ENCODE results near the gene LAMA2. TPM values are rescaled to one million over a fixed set of nuclear protein-coding genes. Genes with fewer than 3 reads are reported as not detected.

The LAMA2 gene
- total and polyA plus RNA-seq, 2 experiments from 2014 or later: 11.1 to 57.5 TPM

GRCh38 chr6:129033180-129033579 lies 150.2 kb downstream of the LAMA2 start:
- H3K36me3 ChIP-seq (replicated peaks; ENCODE audit: insufficient read depth, low read depth): no peaks in the 10 kb centered on the region
- no peak for DNase-seq (ENCODE audit: low spot score)
- TF ChIP-seq EZH2 (IDR thresholded peaks at IDR 0.05; ENCODE audit: borderline replicate concordance) (no peak), CTCF (IDR thresholded peaks at IDR 0.05; ENCODE audit: poor library complexity) (no peak), EZH2phosphoT487 (IDR thresholded peaks at IDR 0.05; ENCODE audit: low read depth, severe bottlenecking, unreplicated experiment) (no peak)
- no peak overlapping the region for H2AFZ ChIP-seq
- H3K4me1 ChIP-seq (ENCODE audit: insufficient read depth): no peaks in the 10 kb centered on the region
- no peaks in the 10 kb centered on the region for H3K9me3 ChIP-seq (ENCODE audit: low read depth)
- H3K27me3 ChIP-seq: no peaks in the 10 kb centered on the region
- H3K4me2 ChIP-seq: no peak overlapping the region
- no peaks in the 10 kb centered on the region for H3K9me2 ChIP-seq (replicated peaks; ENCODE audit: insufficient read depth)
- no peaks in the 10 kb centered on the region for H3K79me2 ChIP-seq
- no peaks in the 10 kb centered on the region for H4K20me1 ChIP-seq (ENCODE audit: insufficient read depth, poor library complexity, severe bottlenecking)
- no peak overlapping the region for H3K27ac ChIP-seq
- H3K4me3 ChIP-seq: no peak overlapping the region
- 68% methylated on average over 1 of the region's 1 CpG for WGBS (ENCODE audit: low lambda C conversion rate, missing lambda C conversion rate)

- DNase-seq (ENCODE audit: low spot score): no peak
- Histone ChIP-seq H3K27me3 (no peaks in the 10 kb centered on the region), H3K4me1 (ENCODE audit: insufficient read depth) (no peaks in the 10 kb centered on the region), H2AFZ (no peak overlapping the region), H4K20me1 (ENCODE audit: insufficient read depth, poor library complexity, severe bottlenecking) (no peaks in the 10 kb centered on the region), H3K4me3 (no peak overlapping the region), H3K9me3 (ENCODE audit: low read depth) (no peaks in the 10 kb centered on the region), H3K4me2 (no peak overlapping the region), H3K27ac (no peak overlapping the region), H3K9me2 (replicated peaks; ENCODE audit: insufficient read depth) (no peaks in the 10 kb centered on the region), H3K36me3 (replicated peaks; ENCODE audit: insufficient read depth, low read depth) (no peaks in the 10 kb centered on the region), H3K79me2 (no peaks in the 10 kb centered on the region)
- TF ChIP-seq CTCF (IDR thresholded peaks at IDR 0.05; ENCODE audit: poor library complexity): no peak
- TF ChIP-seq EZH2 (IDR thresholded peaks at IDR 0.05; ENCODE audit: borderline replicate concordance): no peak
- TF ChIP-seq EZH2phosphoT487 (IDR thresholded peaks at IDR 0.05; ENCODE audit: low read depth, severe bottlenecking, unreplicated experiment): no peak
- WGBS (ENCODE audit: low lambda C conversion rate, missing lambda C conversion rate): 83% methylated on average over 2 of the region's 2 CpGs
Observed at GRCh38 chr6:129033581-129033980, 150.6 kb downstream of the LAMA2 start.

GRCh38 chr6:129041563-129041962 lies 158.6 kb downstream of the LAMA2 start:
- H3K9me3 ChIP-seq (ENCODE audit: low read depth): no peaks in the 10 kb centered on the region
- H3K79me2 ChIP-seq: no peaks in the 10 kb centered on the region
- DNase-seq (ENCODE audit: low spot score): no peak
- H3K27me3 ChIP-seq: no peaks in the 10 kb centered on the region
- H4K20me1 ChIP-seq (ENCODE audit: insufficient read depth, poor library complexity, severe bottlenecking): no peaks in the 10 kb centered on the region
- no peaks in the 10 kb centered on the region for H3K9me2 ChIP-seq (replicated peaks; ENCODE audit: insufficient read depth)
- no peaks in the 10 kb centered on the region for H3K36me3 ChIP-seq (replicated peaks; ENCODE audit: insufficient read depth, low read depth)
- no peak overlapping the region for H3K4me2 ChIP-seq
- no peak overlapping the region for H3K4me3 ChIP-seq
- H3K27ac ChIP-seq: no peak overlapping the region
- H3K4me1 ChIP-seq (ENCODE audit: insufficient read depth): no peaks in the 10 kb centered on the region
- 82% methylated on average over 2 of the region's 2 CpGs for WGBS (ENCODE audit: low lambda C conversion rate, missing lambda C conversion rate)
- H2AFZ ChIP-seq: no peak overlapping the region
- TF ChIP-seq CTCF (IDR thresholded peaks at IDR 0.05; ENCODE audit: poor library complexity): no peak
- TF ChIP-seq EZH2phosphoT487 (IDR thresholded peaks at IDR 0.05; ENCODE audit: low read depth, severe bottlenecking, unreplicated experiment): no peak
- TF ChIP-seq EZH2 (IDR thresholded peaks at IDR 0.05; ENCODE audit: borderline replicate concordance): no peak

DNA sequence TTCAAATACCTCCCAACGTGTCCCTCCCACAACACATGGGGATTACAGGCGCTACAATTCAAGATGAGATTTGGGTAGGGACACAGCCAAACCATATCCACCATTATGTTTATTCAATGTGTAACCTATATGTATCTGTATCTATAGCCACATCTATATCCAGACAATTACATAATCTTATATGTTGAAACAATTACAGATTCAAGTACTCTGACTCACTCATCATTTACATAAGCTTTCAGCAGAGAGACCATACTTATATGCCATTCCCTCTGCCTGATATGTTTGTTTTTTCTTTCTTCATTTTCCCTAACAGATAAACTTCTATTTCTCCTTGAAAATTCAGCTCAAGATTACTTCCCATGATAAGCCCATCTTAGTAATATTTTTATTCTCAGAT lies 163.6 kb downstream of the LAMA2 start:
- Histone ChIP-seq H3K27ac (no peak overlapping the region), H3K4me3 (no peak overlapping the region), H3K79me2 (no peaks in the 10 kb centered on the region), H2AFZ (no peak overlapping the region), H4K20me1 (ENCODE audit: insufficient read depth, poor library complexity, severe bottlenecking) (no peaks in the 10 kb centered on the region), H3K9me3 (ENCODE audit: low read depth) (no peaks in the 10 kb centered on the region), H3K36me3 (replicated peaks; ENCODE audit: insufficient read depth, low read depth) (no peaks in the 10 kb centered on the region), H3K9me2 (replicated peaks; ENCODE audit: insufficient read depth) (no peaks in the 10 kb centered on the region), H3K4me1 (ENCODE audit: insufficient read depth) (no peaks in the 10 kb centered on the region), H3K4me2 (no peak overlapping the region), H3K27me3 (no peaks in the 10 kb centered on the region)
- TF ChIP-seq EZH2 (IDR thresholded peaks at IDR 0.05; ENCODE audit: borderline replicate concordance) (no peak), EZH2phosphoT487 (IDR thresholded peaks at IDR 0.05; ENCODE audit: low read depth, severe bottlenecking, unreplicated experiment) (no peak), CTCF (IDR thresholded peaks at IDR 0.05; ENCODE audit: poor library complexity) (no peak)
- DNase-seq (ENCODE audit: low spot score): no peak
- 91% methylated on average over 2 of the region's 2 CpGs for WGBS (ENCODE audit: low lambda C conversion rate, missing lambda C conversion rate)
